Measurements from ENCODE around the gene C1orf122.
A peak's percentile ranks its signal among the peaks of the same experiment; 100 is the strongest.

Gene C1orf122

DNA sequence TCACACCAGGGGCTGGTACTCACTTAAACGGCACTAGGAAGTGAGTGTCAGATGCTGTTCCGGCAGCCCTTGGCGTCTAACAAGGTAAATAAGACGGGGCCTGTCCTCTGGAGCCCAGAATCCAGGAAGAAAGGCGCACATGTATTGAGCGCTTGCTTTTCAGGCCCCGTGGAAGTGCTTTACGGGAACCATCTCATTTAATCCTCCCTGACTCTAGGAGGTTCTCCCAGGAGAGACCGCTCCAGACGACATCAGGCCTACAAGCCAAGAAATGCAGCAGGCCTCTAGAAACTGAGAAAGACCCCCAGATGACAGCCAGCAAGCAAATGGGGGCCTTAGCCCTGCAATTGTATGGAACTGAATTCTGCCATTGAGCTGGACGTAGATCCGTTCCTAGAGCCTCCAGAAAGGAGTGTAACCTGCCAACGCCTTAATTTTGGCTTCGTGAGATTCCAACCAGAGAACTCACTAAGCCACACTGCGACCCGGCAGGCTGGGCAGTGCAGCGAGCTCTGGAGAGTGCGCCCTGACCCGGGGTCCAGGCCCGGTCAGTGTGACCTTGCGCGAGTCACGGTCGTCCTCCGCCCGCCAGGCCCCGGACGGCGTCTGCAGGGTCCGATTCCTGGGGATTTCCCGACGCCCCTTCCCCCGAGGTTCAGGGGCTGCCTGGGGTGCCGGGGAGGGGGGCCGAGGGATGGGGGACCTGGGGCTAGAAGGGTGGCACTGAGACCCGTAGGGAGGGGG, 14.5 kb upstream of the C1orf122 start:
- Mint-ChIP-seq H3K27ac (no peak overlapping the region), H3K4me3 (peak overlapping the region; percentile 21), H3K4me1 (peaks cover 20% of the 10 kb centered on the region), H3K9me3 (no peaks in the 10 kb centered on the region), H3K27me3 (peaks cover 39% of the 10 kb centered on the region), H3K36me3 (ENCODE audit: low read depth) (peaks cover 1% of the 10 kb centered on the region)
- no peak for ATAC-seq
- DNase-seq = no peak

DNA sequence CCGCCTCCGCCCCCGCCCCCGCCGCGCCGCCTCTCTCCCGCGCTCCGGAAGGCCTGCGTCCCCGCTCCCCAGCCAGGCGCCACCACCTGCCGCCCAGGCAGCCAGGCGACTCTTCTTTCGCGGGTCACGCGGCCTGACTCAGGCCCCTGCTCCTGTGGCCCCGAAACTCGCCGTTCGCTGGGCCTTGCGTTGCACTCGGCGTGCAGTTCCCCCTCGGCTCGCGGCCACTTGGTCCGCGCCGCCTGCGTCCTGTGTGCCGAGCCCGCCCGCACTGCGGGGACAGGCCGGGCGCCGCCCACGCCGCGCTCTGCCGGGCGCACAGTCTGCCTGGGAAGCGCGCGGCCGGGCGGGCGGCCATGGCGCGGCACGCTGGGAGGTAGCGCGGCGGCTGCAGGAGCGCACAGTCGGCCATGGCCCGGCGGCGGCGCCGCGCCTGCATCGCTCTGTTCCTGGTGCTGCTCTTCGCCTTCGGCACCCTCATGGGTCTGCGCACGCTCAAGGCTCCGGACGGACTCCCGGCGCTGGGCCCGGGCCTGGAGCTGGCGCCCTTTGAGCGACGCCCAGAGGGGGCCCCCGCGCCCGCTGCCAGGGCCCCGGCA, 13.7 kb upstream of the C1orf122 start, which contains the start of gene MANEAL:
TSS of gene MANEAL (plus strand) at position 75 of the 599 bp plus-strand sequence. CDS start at position 411, 336 bp downstream.
- H3K9me3 Mint-ChIP-seq = no peaks in the 10 kb centered on the region

GRCh38 chr1:37794372-37795339, 12.9 kb upstream of the C1orf122 start:
- Mint-ChIP-seq H3K4me1 (peaks cover 20% of the 10 kb centered on the region), H3K36me3 (ENCODE audit: low read depth) (peaks cover 3% of the 10 kb centered on the region), H3K4me3 (peak overlapping the region; percentile 60), H3K9me3 (no peaks in the 10 kb centered on the region), H3K27me3 (peaks cover 31% of the 10 kb centered on the region), H3K27ac (no peak overlapping the region)
- ATAC-seq = peak; percentile 21
- no peak for DNase-seq

More for the DNA sequence above, 13.7 kb upstream of the C1orf122 start, which contains the start of gene MANEAL:
- peaks cover 2% of the 10 kb centered on the region for H3K36me3 Mint-ChIP-seq (ENCODE audit: low read depth)
- peak; percentile 42 for DNase-seq
- no peak within 1 kb of the TSS for H3K27ac Mint-ChIP-seq
- peak; percentile 61 for ATAC-seq
- peaks cover 32% of the 10 kb centered on the region for H3K27me3 Mint-ChIP-seq
- H3K4me1 Mint-ChIP-seq = peaks cover 20% of the 10 kb centered on the region
- peak within 1 kb of the TSS; percentile 60 for H3K4me3 Mint-ChIP-seq

GRCh38 chr1:37795340-37796125, 12.1 kb upstream of the C1orf122 start:
- Mint-ChIP-seq H3K27me3 (peaks cover 29% of the 10 kb centered on the region), H3K4me1 (peaks cover 20% of the 10 kb centered on the region), H3K9me3 (no peaks in the 10 kb centered on the region), H3K27ac (no peak overlapping the region), H3K4me3 (peak overlapping the region; percentile 60), H3K36me3 (ENCODE audit: low read depth) (peaks cover 8% of the 10 kb centered on the region)
- DNase-seq (peak; percentile 56), ATAC-seq (no peak)

GRCh38 chr1:37797750-37798345, 9.7 kb upstream of the C1orf122 start:
- Mint-ChIP-seq H3K27me3 (peaks cover 8% of the 10 kb centered on the region), H3K27ac (no peak overlapping the region), H3K36me3 (ENCODE audit: low read depth) (peaks cover 20% of the 10 kb centered on the region), H3K9me3 (no peaks in the 10 kb centered on the region), H3K4me3 (no peak overlapping the region), H3K4me1 (peaks cover 20% of the 10 kb centered on the region)
- DNase-seq (no peak), ATAC-seq (no peak)

DNA sequence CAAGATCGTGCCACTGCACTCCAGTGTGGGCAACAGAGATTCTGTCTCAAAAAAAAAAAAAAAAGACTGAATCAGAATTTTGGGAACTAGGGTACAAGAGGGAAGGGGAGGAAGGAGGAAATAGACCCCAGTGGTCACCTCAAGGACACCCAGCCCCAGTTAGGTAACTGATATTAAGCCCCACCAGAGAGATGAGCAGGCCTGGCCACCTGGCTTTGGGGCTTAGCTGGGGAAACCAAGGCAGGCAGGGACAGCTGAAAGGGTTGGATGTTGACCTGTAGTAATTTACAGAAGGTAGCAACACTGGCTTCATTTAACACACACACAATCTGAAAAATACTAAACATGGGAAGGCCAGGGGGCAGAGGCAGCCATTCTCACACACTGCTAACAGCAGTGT, 5.2 kb upstream of the C1orf122 start:
- H3K9me3 Mint-ChIP-seq = no peaks in the 10 kb centered on the region
- DNase-seq (no peak), ATAC-seq (no peak)
- no peak overlapping the region for H3K4me3 Mint-ChIP-seq
- no peaks in the 10 kb centered on the region for H3K27me3 Mint-ChIP-seq
- peaks cover 23% of the 10 kb centered on the region for H3K4me1 Mint-ChIP-seq
- no peak overlapping the region for H3K27ac Mint-ChIP-seq
- H3K36me3 Mint-ChIP-seq (ENCODE audit: low read depth) = peaks cover 62% of the 10 kb centered on the region

- H3K4me1 Mint-ChIP-seq = peaks cover 48% of the 10 kb centered on the region
- no peak for ATAC-seq
- no peaks in the 10 kb centered on the region for H3K27me3 Mint-ChIP-seq
- peaks cover 53% of the 10 kb centered on the region for H3K36me3 Mint-ChIP-seq (ENCODE audit: low read depth)
- peak overlapping the region; percentile 91 for H3K4me3 Mint-ChIP-seq
- no peak for DNase-seq
- no peaks in the 10 kb centered on the region for H3K9me3 Mint-ChIP-seq
- peak overlapping the region; percentile 93 for H3K27ac Mint-ChIP-seq
Measured at GRCh38 chr1:37807220-37807554, 403 bp upstream of the C1orf122 start.

DNA sequence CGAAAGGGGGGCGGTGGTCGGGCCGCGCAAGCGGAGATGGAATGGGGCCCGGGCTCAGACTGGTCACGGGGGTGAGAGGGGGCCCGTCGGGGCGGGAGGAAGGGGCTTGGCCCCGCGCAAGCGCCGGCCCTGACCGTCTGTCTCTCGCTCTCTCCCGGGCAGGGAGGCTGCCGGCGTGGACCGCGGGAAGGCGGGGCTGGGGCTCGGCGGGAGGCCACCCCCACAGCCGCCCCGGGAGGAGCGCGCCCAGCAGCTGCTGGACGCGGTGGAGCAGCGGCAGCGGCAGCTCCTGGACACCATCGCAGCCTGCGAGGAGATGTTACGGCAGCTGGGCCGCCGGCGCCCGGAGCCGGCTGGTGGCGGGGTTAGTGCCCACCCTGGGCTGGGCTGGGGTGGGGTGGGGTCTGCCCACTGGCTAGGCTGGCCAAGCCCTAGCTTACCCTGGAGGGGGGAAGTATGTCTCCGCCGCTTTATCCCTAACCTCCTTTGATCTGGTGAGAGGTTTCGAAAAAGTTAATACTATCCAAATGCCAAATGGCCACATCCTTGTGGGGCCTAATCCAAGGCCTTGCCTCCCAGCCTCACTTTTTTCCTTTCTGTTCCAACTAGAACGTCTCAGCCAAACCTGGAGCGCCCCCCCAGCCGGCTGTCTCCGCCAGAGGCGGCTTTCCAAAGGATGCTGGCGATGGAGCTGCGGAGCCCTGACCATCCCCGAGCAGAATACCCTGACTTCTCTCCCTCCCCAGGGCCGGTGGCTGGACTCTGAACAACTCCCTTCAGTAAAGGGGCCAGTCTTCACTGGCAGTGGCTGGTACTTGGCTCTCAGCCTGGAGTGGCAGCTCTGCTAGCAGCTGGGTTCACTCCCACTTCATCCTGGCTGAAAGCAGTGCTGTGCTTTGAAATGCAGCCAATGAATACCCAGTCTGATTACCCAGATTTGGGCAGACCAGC, 1.1 kb downstream of the C1orf122 start:
- Mint-ChIP-seq H3K27ac (peak overlapping the region; percentile 93), H3K4me1 (peaks cover 48% of the 10 kb centered on the region), H3K4me3 (peak overlapping the region; percentile 91), H3K36me3 (ENCODE audit: low read depth) (peaks cover 39% of the 10 kb centered on the region), H3K27me3 (no peaks in the 10 kb centered on the region), H3K9me3 (no peaks in the 10 kb centered on the region)
- DNase-seq = peak; percentile 54
- peak; percentile 55 for ATAC-seq

GRCh38 chr1:37809942-37810341, 2.4 kb downstream of the C1orf122 start:
- no peak overlapping the region for H3K27ac Mint-ChIP-seq
- no peaks in the 10 kb centered on the region for H3K27me3 Mint-ChIP-seq
- peaks cover 32% of the 10 kb centered on the region for H3K36me3 Mint-ChIP-seq (ENCODE audit: low read depth)
- H3K9me3 Mint-ChIP-seq = no peaks in the 10 kb centered on the region
- DNase-seq = no peak
- no peak overlapping the region for H3K4me3 Mint-ChIP-seq
- peaks cover 46% of the 10 kb centered on the region for H3K4me1 Mint-ChIP-seq
- no peak for ATAC-seq

GRCh38 chr1:37811027-37811655, 3.6 kb downstream of the C1orf122 start:
- Mint-ChIP-seq H3K4me3 (no peak overlapping the region), H3K27me3 (no peaks in the 10 kb centered on the region), H3K9me3 (no peaks in the 10 kb centered on the region), H3K36me3 (ENCODE audit: low read depth) (peaks cover 23% of the 10 kb centered on the region), H3K4me1 (peaks cover 36% of the 10 kb centered on the region), H3K27ac (no peak overlapping the region)
- peak; percentile 75 for DNase-seq
- peak; percentile 29 for ATAC-seq

DNA sequence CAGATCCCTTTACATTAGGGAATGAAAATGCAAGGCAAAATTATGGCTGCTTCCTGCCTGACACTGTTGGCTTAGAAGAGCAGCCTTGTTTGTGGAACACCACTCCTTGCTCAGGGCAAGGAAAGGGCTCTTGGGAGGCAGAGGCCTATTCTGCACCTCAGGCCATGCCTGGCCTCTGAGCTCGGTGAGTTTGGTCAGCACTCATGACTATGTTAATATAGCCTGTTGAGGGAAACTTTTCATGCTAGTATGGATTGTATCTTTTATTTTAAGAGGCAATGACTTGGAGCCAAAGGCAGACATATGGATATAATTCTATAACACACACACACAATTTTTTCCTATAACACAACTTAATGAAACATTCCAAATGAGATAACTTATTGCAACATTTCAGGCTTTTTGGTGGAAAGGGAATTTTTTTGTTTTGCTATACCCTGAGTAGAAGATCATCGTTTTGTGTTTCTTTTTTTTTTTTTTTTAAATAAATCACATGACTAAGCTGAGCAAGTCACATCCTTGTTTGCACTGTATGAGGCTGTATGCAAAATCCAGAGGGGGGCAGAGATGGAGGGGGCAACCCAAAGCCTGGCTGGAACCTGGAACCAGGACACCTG, 6.0 kb downstream of the C1orf122 start:
- H3K4me1 Mint-ChIP-seq = peaks cover 23% of the 10 kb centered on the region
- DNase-seq (no peak), ATAC-seq (no peak)
- peaks cover 7% of the 10 kb centered on the region for H3K36me3 Mint-ChIP-seq (ENCODE audit: low read depth)
- H3K4me3 Mint-ChIP-seq = no peak overlapping the region
- no peaks in the 10 kb centered on the region for H3K27me3 Mint-ChIP-seq
- no peaks in the 10 kb centered on the region for H3K9me3 Mint-ChIP-seq
- no peak overlapping the region for H3K27ac Mint-ChIP-seq

GRCh38 chr1:37814252-37814651, 6.7 kb downstream of the C1orf122 start:
- Mint-ChIP-seq H3K36me3 (ENCODE audit: low read depth) (peaks cover 9% of the 10 kb centered on the region), H3K9me3 (no peaks in the 10 kb centered on the region), H3K27me3 (no peaks in the 10 kb centered on the region), H3K4me3 (no peak overlapping the region), H3K4me1 (peaks cover 17% of the 10 kb centered on the region), H3K27ac (no peak overlapping the region)
- ATAC-seq = no peak
- no peak for DNase-seq

Measured in activated naive CD8-positive, alpha-beta T cell treated with anti-CD3 and anti-CD28 coated beads, Interleukin-2, amount 50 U/mL, for 24 hours (primary cell).